Ecto neural progenitor cell (in vitro differentiated cells): ENCODE data around the gene LMAN1L.

ENCODE experiments used
- DNase-seq: peaks from one replicate; pipeline ENCODE4 v3.0.0-alpha.2; 2018; ENCODE audit warnings: low spot score

Gene LMAN1L

DNA sequence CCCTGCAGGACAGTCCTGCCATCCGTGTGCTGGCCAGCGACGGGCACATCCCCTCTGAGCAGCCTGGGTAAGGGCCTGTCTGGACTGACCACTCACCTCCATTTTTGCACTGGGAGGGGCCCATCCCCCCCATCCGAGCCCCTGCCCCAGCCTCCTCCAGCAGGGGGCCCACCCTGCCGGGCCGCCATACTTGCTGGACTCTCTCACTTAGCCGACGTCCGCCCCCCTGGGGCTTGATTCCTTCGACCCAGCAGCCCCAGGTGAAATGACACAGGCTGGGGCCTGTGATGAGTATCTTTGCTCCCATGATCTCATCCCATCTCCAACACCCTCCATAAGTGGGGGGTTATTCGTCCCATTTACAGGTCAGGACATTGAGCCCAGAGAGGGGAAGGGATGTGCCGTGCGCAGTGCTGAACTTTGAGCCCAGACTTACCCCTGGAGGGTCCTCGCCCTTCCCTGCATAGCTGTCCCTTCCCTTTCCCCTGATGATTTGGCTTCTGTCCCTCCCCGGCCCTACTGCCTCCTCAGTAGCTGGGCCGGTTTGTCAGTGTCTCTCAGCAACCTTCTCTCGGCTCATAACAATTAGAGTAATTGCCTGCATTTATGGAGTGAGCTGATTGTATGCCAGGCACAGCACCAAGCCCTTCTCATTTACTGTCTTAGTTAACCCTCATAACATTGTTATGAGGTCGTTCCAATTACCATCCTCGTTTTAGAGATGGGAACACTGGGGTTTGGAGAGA lies 4.2 kb downstream of the LMAN1L start:
- no peak for DNase-seq

DNA sequence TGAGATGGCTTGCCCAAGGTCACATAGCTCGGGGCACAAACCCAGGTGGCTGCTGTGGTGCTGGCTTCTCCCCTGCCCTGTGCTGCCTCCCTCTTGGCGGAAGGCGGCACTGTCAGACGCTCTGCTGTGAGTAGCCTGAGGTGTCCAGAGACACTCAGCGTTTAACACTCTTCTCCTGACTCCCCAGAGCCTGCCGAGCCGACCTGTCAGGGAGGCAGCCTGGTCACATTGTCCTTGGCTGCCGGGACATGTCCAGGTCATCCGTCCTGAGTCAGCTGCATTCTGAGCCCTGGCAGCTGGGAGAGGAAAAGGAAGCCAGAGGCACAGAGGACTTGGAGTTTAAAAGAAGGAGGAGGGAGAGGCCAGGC lies 4.7 kb downstream of the LMAN1L start:
- peak; percentile 59 for DNase-seq

DNA sequence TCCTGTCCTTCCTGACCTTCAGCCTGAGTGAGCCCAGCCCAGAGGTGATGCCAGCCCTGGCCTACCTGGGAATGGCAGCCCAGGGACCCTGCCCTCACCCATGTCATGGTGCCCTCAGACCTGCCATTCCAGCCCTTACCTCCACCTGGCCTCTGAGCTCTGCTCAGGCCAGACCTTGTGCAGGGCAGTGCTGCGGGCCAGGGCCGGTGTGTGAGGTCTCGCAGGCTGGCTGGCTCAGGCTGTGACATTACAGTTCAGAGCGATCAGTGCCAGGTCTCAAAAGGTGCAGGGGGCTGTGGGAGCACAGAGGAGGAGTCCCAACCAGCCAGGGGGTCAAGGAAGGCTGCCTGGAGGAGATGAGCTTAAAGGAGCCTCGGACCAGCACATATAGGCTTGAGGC lies 7.4 kb downstream of the LMAN1L start:
- DNase-seq: no peak

DNA sequence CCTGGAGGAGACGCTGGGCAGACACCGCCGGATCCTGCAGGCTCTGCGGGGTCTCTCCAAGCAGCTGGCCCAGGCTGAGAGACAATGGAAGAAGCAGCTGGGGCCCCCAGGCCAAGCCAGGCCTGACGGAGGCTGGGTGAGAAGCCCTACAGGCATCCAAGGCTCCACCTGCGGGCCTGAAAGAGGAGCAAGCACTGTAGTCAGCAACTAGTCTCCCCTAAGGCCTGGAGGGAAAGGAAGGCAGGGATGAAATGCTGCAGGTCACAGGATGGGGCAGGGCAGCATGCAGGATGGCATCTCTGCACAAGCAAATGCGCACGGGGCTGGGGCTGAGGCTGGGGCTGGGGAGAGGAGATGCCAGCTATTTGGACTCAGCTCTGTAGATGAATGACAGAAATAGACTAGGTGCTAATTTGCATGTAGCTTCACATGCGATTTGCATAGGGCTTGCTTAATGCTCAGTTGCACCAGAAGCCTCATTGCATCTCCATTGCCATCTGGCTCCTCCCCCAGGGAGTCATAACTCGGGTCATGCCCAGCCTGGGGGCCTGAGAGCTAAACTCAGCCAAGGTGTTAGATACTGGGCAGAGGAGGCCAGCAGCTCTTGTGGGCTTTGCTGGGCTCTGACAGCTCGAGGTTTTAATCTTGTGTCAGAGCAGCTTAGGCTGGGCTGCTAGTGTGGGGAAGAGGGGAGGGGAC lies 8.6 kb downstream of the LMAN1L start:
- peak; percentile 70 for DNase-seq

DNA sequence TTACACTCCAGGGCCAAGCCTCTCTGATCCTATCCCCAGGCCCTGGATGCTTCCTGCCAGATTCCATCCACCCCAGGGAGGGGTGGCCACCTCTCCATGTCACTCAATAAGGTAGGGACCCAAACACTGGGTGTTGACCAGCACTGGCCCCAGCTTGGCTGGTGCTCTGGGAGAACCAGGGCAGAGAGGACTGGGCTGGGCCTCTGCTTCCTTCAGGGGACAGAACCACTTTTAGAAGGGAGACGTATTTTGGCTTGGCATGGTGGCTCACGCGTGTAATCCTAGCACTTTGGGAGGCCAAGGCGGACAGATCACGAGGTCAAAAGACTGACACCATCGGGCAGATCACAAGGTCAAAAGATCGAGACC lies 9.1 kb downstream of the LMAN1L start:
- no peak for DNase-seq

DNA sequence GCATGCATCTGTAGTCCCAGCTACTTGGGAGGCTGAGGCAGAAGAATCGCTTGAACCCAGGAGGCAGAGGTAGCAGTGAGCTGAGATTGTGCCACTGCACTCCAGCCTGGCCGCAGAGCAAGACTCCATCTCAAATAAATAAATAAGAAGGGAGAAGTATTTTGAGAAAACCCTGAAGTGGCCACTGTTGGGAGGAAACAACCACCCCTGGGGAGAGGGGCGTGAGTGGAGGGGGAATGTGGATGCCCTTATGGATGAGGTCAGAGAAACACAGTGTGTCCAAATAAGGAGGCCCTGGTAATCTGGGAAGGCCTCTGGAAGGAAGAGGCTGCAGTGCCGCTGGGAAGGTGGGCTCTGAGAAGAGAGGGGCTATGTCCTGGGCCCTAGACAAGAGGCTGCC lies 9.6 kb downstream of the LMAN1L start:
- DNase-seq: no peak

DNA sequence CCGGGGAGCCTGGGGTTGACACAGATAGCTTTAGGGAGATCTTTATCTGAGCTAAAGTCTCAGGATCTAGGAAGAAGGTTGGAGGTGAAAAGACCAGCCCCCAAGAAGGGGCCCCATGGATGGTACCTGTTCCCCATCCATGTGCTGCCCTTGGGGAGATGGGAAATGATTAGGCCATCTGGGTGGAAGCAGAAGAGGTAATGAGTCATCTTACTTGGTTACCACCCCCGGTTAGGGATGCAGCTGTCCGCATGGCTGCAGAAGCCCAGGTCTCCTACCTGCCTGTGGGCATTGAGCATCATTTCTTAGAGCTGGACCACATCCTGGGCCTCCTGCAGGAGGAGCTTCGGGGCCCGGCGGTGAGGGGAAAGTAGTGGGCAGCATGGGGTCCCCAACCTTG lies 10.7 kb downstream of the LMAN1L start:
- no peak for DNase-seq

DNA sequence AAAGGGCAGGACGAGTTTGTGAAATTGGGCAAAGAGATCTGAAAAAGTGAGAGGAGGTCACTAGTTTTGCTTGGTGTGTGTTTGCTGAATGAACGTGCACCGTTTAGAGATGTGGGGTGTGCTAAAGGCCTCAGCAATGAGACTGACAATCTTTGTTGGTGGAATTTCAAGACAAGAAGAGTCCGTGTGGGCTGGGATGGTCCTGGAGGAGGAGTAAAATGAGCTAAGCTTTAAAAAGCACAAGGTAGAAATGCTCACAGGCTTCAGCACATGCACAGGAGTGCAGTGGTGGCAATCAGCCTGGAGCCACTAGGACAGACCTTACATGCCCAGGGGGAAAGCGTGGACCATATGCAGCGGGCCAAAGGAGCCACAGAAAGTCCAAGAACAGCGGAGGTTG lies 12.3 kb downstream of the LMAN1L start:
- no peak for DNase-seq

DNA sequence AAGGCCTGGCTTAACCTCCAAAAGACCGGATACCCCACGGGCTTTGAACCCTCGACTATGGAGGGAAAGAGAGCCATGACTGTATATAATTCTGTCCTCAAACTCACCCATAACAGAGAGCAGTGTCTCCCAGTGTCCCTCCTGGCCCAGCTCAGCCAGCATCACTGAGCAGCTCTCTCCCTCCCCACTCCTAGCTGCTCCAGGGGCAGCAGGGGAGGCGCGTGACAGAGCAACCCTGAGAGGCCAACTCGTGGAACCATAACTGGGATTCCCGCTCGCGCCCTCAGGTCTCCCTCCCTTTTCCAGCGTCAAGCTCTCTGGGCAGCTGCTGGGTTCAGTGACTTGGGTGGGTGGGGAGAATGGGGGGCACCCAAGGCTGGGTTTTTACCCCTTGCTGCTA lies 13.2 kb downstream of the LMAN1L start:
- no peak for DNase-seq

DNA sequence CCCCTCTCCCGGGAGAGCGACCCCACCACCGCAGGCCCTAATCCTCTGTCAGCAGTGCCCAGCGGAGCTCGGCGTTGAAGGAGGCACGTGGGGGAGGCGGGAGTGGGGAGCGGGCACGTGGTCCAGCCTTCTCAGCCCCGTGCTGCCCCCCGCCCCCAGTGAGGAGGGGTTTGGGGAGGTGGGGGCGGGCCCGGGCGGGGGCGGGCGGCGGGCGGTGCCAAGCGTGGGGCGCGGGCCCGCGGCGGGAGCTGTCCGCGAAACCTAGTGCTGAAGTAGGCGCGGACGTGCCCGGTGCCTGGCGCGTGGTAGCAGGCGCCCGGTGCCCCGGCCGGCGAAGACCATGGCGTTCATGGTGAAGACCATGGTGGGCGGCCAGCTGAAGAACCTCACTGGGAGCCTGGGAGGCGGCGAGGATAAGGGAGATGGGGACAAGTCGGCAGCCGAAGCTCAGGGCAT lies 13.8 kb downstream of the LMAN1L start, which contains the start of gene CPLX3:
TSS of gene CPLX3 (plus strand) at position 264 of the 456 bp plus-strand sequence. CDS start at position 341, 77 bp downstream.
- DNase-seq: peak; percentile 80

DNA sequence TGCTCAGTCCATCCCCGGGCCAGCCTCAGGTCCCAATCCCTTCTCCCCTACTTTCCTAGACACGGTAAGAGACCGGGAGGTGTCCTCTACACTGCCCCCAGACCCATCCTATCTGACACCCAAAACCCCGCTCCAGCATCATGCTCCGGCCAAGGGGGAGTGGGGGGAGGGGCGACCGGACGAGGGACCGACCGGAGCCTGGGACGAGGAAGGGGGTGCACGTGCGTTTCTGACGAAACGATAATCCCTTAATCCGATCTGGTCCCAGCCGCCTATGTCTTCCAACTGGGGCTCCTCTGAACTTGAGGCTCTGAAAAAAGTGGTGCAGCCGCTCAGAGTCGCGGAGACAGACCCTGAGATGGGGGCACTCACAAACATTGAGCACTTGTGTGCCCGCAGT lies 14.3 kb downstream of the LMAN1L start:
- no peak for DNase-seq

DNA sequence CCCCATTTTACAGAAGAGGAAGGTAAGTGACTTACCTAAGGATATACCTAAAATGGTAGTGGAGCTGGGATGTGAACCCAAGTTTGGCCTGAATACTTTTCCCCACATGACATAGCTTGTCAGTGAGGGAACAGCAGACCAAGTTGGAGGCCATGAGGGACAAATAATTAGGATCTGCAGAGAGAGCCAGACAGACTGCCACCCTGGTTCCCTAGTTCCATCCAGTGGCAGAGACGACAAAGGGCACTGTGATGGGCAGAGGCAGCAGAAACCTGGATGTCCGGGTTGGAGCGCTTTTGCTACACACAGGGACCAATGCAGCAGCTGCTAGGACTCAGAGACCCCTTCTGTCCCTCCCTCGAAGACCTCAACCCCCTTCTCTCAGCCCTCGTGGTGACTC lies 15.0 kb downstream of the LMAN1L start:
- no peak for DNase-seq

DNA sequence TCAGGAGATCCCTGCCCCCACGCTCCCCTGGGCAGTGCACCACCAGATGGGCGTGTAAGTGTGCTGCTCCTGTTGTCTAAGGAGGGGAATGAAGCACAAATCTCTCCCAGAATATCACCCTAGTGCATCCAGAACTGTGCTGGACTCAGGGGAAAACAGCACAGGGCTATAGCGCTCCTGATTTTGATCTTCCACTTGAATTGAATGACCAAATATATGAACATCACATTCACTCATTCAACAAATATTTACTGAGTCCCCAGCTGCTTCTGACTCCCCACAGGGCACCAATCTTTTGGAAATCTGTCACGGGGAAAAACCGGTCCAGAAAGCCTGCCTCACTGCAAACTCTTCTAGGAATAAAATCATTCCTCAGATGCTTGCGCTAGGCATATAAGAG lies 16.2 kb downstream of the LMAN1L start:
- DNase-seq: no peak

DNA sequence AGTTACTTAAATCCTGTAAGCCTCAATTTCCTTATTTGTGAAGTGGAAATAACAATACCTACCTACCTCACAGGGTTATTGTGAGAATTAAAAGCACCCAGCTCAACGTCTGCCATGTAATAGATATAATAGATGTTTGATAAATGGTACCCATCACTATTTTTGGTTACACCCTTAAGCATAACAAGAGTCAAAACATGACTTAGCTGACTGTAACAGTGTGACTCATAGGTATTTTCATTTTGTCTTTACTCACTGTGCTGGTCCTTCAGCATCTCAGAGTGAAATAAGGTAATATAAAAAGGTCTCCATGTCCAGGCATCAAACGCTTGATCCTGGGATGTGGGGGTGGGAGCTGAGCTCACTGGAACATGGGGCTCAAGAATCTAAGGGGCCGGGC lies 16.9 kb downstream of the LMAN1L start:
- DNase-seq: no peak

DNA sequence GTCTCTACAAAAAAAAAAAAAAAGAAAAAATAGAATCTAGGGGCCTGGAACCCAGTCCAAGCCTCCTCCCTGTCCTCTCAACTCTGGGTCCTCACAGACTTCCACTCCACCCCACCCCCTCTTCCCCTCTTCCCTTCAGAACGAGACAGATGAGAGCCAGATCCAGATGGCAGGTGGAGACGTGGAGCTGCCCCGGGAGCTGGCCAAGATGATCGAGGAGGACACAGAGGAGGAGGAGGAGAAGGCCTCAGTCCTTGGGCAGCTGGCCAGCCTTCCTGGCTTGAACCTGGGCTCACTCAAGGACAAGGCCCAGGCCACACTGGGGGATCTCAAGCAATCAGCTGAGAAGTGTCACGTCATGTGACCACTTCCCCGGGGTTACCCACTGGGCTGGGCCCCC lies 17.4 kb downstream of the LMAN1L start:
- DNase-seq: no peak

DNA sequence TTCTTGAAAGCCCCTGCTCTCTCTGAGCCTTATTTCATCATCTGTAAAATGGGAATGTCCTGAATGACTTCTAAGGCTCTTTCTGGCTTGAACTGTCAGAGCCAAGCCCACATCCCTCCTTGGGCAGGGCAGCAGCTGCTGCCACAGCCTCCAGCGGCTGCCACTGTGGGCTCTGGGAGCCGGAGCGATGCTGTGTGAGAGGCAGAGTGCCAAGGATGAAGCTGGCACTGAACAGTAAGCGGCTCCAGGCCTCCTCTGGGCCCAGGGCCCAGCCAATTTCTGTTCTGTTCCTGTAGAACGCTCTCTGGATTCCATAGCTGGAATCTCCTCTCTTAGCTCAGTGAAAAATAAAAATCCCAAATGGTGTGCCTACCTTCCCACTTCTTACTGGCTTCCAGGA lies 18.2 kb downstream of the LMAN1L start:
- DNase-seq: no peak

DNA sequence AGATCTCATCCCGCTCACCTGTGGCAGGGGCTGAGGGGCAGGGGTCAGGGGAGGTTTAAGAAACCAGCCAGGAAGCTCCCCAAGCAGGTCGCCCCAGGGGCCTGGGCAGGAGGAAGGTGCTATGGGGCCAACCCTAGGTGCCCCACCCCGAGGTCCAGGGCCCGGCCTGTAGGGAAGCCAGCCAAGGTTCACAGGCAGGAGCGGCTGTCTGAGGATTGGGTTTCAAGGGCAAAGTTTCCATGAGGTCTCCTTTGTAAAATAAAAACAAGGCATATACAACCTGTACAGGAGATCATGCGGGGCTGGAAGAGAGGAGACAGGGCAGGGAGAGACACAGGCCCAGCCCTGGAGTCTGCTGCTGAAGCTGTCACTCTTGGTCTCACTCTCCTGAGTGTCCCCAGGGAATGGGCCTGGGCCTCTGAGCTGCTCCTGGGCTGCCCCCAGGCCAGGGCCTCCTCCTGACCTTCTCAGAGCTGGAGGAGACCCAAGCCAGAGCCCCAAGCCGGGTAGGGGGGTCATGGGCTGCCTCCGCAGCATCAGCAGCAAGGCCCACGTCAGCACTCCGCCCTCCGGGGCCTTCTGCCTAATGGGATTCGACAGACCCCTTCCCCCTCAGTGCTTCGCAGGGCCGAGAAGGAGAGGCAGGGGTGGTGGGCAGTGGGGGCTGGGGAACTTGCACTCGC lies 19.3 kb downstream of the LMAN1L start:
- DNase-seq: no peak

DNA sequence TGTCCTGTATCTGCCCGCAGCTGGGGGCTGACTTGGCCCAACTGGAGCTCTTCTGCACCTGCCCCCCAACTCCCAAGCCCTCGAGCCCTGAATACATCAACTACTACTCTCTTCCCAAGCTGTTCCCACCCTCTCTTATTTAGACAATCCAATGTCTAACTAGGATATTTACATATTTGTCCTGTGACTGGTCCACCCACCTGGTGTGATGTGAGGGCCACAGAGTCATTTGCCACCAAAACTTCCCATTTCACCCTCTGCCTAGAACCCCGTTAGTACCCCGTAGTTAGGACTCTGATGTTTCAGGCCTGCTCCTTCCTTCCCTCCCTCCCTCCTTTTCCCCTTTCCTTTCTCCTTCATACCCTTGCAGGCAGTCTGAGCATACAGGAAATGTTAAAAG lies 20.2 kb downstream of the LMAN1L start:
- DNase-seq: no peak

DNA sequence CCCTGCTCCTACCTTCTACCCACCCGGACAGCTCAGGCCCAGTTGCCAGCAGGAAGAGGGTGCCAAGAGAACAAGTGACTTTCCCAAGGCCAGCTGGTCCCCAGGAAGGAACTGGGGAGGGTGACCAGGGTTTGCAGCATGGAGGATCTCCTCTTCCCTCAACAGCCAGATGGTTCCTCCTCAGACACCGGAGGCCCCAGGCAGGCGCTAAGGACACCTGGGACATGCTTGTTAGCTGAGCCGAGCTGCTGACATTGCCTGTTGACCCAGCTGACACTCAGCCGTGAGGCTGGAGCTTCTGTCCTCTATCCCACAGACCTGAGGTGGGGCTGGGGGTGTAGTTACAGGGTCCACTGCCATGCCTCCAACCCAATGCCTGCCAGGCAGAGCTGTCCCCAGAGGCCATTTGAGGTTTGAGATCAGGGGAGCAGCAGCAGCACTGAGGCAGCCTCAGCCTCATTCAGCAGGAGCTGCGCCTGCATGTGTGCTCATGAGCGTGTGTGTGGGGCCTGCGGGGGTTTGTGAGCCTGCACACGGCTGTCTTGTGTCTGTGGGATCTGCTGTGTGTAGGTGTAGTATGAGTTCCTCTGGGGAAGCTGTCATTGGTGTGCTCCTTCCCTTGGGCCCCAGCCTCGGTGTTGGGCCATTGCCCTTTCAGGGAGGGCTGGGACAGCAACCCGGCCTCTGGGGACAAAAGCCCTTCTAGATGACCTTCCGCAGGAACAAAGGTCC lies 20.9 kb downstream of the LMAN1L start:
- DNase-seq: no peak

DNA sequence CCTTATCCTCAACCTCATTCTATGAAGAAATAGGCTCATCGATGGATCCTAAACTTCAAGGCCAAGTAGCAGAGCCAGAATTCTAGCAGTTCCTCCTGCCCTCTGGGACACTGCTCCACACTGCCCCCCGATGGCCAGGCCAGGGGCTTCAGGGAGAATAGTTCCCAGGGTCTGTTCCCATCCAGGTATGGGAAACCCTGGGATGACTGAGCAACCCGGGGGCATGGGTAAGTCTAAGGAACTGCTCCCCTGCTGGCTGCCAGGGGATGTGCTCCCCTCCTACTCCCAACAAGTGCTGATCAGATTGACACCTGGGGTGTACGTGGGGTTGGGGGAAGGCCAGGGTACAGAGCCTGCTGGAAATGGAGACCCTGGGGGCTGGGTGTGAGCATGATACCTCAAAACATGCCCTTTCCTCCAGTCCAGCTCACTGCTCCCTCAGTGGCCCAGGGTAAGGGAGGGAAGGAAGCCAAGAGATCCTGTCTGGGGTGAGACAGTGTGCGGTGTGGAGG lies 22.7 kb downstream of the LMAN1L start:
- peak; percentile 83 for DNase-seq

DNA sequence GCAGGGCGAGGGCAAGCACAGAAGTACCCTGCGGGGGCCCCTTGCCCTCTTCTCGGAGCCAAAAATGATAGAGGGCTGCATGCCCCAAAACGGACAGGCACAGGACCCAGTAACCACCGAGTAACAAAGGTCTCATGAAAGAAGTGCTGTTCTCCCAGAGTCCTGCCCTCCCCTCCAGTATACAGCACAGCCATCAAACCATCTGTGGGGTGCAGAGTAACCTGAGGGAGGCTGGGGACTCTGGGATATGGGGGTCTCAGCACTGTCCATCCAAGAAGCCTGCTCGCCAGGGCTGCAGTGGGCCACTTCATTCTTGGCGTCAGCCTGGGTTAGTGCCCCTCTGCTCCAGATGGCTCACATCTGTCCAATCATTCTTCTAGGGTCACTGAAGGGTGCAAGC lies 24.2 kb downstream of the LMAN1L start:
- DNase-seq: no peak

DNA sequence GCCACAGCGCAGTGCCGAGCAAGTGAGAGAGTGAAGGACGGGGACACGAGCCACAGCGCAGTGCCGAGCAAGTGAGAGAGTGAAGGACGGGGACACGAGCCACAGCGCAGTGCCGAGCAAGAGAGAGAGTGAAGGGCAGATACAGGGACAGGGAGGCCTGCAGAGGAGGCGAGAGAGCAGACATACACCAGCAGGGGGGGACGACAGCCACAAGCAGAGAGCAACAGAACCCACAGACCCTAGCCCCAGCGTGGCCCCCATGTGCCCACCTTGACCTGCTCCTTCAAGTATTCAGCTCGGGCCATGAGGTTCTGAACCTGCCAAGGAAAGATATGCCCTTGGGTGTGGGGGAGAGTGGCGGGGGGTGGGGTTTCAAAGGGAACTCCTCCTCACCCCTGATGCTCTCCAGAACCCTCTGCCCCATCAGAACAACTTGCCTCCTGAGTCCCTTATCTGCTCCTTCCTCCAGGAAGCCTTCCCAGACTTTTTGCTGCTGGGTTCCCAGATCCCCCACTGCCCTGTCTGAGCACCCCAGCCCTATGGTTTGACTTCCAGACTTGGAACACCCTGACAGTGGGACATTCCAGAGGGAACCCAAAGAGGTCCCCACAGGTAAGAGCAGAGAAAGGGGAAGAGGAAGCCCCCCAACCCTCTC lies 25.0 kb downstream of the LMAN1L start:
- no peak for DNase-seq
